Astrocyte (in vitro differentiated cells and primary cell): Measurements from ENCODE around the gene NSUN7. TPM values are rescaled to one million over a fixed set of nuclear protein-coding genes. Genes with fewer than 3 reads are reported as not detected.

ENCODE experiments used
- DNase-seq: peaks from one replicate; pipeline ENCODE4 v3.0.0-alpha.2; 2010; ENCODE audit warnings: low read depth
- FAIRE-seq: peaks from 2 replicates; lab custom pipeline; 2011; peaks lifted over from hg19 to GRCh38; lab: Jason Lieb, UNC
- H2AFZ ChIP-seq: 2 replicates; pipeline ENCODE4 v1.6.0; 2012; ENCODE audit warnings: low read depth, low read length, inconsistent platforms
- H3K27ac ChIP-seq: 2 replicates; pipeline ENCODE4 v1.5.1; 2011; ENCODE audit warnings: low read depth, low read length, inconsistent platforms
- H3K27me3 ChIP-seq: 2 replicates; pipeline ENCODE4 v1.6.0; 2011; ENCODE audit warnings: low read length, inconsistent platforms; ENCODE audit not compliant: insufficient read depth
- H3K36me3 ChIP-seq: 2 replicates; pipeline ENCODE4 v1.5.1; 2011; ENCODE audit warnings: low read length, inconsistent platforms; ENCODE audit not compliant: insufficient read depth
- H3K4me1 ChIP-seq: 2 replicates; pipeline ENCODE4 v1.5.1; 2011; ENCODE audit warnings: low read length, inconsistent platforms; ENCODE audit not compliant: insufficient read depth
- H3K4me2 ChIP-seq: 2 replicates; pipeline ENCODE4 v1.6.0; 2012; ENCODE audit warnings: low read length, inconsistent platforms
- H3K4me3 ChIP-seq: 2 replicates; pipeline ENCODE4 v1.5.1; 2011; ENCODE audit warnings: low read depth, mild to moderate bottlenecking, low read length, inconsistent platforms; ENCODE audit not compliant: insufficient read depth
- H3K79me2 ChIP-seq: 2 replicates; pipeline ENCODE4 v1.6.0; 2012; ENCODE audit warnings: mild to moderate bottlenecking, low read length, inconsistent platforms; ENCODE audit not compliant: insufficient read depth
- H3K9ac ChIP-seq: 2 replicates; pipeline ENCODE4 v1.6.0; 2012; ENCODE audit warnings: mild to moderate bottlenecking, low read length, inconsistent platforms
- H3K9me3 ChIP-seq: 2 replicates; pipeline ENCODE4 v1.5.1; 2012; ENCODE audit warnings: low read depth, mild to moderate bottlenecking, low read length, inconsistent platforms; ENCODE audit not compliant: insufficient read depth
- H4K20me1 ChIP-seq: 2 replicates; pipeline ENCODE4 v1.6.0; 2012; ENCODE audit warnings: low read length, inconsistent platforms; ENCODE audit not compliant: insufficient read depth
- H3K27ac Mint-ChIP-seq: one replicate; pipeline ENCODE4 v1.8.0; 2021; ENCODE audit warnings: mild to moderate bottlenecking, mixed read lengths; ENCODE audit not compliant: unreplicated experiment
- H3K27me3 Mint-ChIP-seq: one replicate; pipeline ENCODE4 v1.8.0; 2021; ENCODE audit warnings: low read depth, mixed read lengths; ENCODE audit not compliant: unreplicated experiment
- H3K36me3 Mint-ChIP-seq: one replicate; pipeline ENCODE4 v1.8.0; 2021; ENCODE audit warnings: low read depth, mixed read lengths; ENCODE audit not compliant: unreplicated experiment
- H3K4me1 Mint-ChIP-seq: one replicate; pipeline ENCODE4 v1.8.0; 2021; ENCODE audit warnings: low read depth, mixed read lengths; ENCODE audit not compliant: unreplicated experiment
- H3K4me3 Mint-ChIP-seq: one replicate; pipeline ENCODE4 v1.8.0; 2021; ENCODE audit warnings: mild to moderate bottlenecking, moderate library complexity, mixed read lengths; ENCODE audit not compliant: unreplicated experiment
- H3K9me3 Mint-ChIP-seq: one replicate; pipeline ENCODE4 v1.8.0; 2021; ENCODE audit warnings: mild to moderate bottlenecking, mixed read lengths; ENCODE audit not compliant: unreplicated experiment
- CTCF ChIP-seq: IDR thresholded peaks from 2 replicates; pipeline ENCODE4 v1.5.1; 2011; ENCODE audit warnings: low read depth, mild to moderate bottlenecking, inconsistent platforms, low read length, moderate library complexity; ENCODE audit not compliant: insufficient read depth
- EZH2 ChIP-seq: IDR thresholded peaks from 2 replicates; pipeline ENCODE4 v1.6.1; 2012; ENCODE audit warnings: mild to moderate bottlenecking, low read length, inconsistent platforms; ENCODE audit not compliant: insufficient read depth
- total RNA-seq: library from RNA; stranded (reverse); gene quantifications from 2 replicates; pipeline ENCODE4 v1.2.1, GENCODE V29; 2021

NSUN7 gene
- total RNA-seq, 1 donor from 2014 or later, result 2.5 TPM

GRCh38 chr4:40822420-40823166 is 72.8 kb downstream of the NSUN7 start:
- no peak overlapping the region for H3K4me3 Mint-ChIP-seq
- H3K4me2 ChIP-seq, result no peak overlapping the region
- no peaks in the 10 kb centered on the region for H3K79me2 ChIP-seq
- no peak overlapping the region for H2AFZ ChIP-seq
- peaks cover 27% of the 10 kb centered on the region for H3K36me3 ChIP-seq
- no peak for TF ChIP-seq CTCF
- TF ChIP-seq EZH2, result no peak
- H3K4me1 Mint-ChIP-seq, result peaks cover 2% of the 10 kb centered on the region
- no peak overlapping the region for H3K4me3 ChIP-seq
- DNase-seq (no peak), FAIRE-seq (no peak)
- no peaks in the 10 kb centered on the region for H3K27me3 ChIP-seq
- no peak overlapping the region for H3K9ac ChIP-seq
- no peaks in the 10 kb centered on the region for H3K27me3 Mint-ChIP-seq
- no peak overlapping the region for H3K27ac ChIP-seq
- H3K9me3 ChIP-seq, result no peaks in the 10 kb centered on the region
- H3K4me1 ChIP-seq, result no peaks in the 10 kb centered on the region
- no peaks in the 10 kb centered on the region for H3K9me3 Mint-ChIP-seq
- peaks cover 28% of the 10 kb centered on the region for H3K36me3 Mint-ChIP-seq
- no peaks in the 10 kb centered on the region for H4K20me1 ChIP-seq
- H3K27ac Mint-ChIP-seq, result no peak overlapping the region

GRCh38 chr4:40825014-40825838 is 75.5 kb downstream of the NSUN7 start:
- Histone ChIP-seq H3K4me2 (no peak overlapping the region), H4K20me1 (no peaks in the 10 kb centered on the region), H2AFZ (no peak overlapping the region), H3K4me3 (no peak overlapping the region), H3K36me3 (peaks cover 35% of the 10 kb centered on the region), H3K9ac (no peak overlapping the region), H3K27ac (no peak overlapping the region), H3K4me1 (no peaks in the 10 kb centered on the region), H3K79me2 (no peaks in the 10 kb centered on the region), H3K9me3 (no peaks in the 10 kb centered on the region), H3K27me3 (no peaks in the 10 kb centered on the region)
- Mint-ChIP-seq H3K4me1 (peaks cover 3% of the 10 kb centered on the region), H3K27ac (no peak overlapping the region), H3K4me3 (no peak overlapping the region), H3K9me3 (no peaks in the 10 kb centered on the region), H3K27me3 (no peaks in the 10 kb centered on the region), H3K36me3 (peaks cover 46% of the 10 kb centered on the region)
- TF ChIP-seq EZH2 (no peak), CTCF (no peak)
- DNase-seq, result no peak
- FAIRE-seq, result no peak
